PFSK-1 (cell line): ENCODE measurements around the gene SCTR.

Experiments used
- FOXP2 ChIP-seq: optimal IDR thresholded peaks from 2 replicates; pipeline ENCODE3; 2011; ENCODE audit warnings: borderline replicate concordance, control low read depth, inconsistent platforms; ENCODE audit not compliant: insufficient read depth; ENCODE audit errors: extremely low read length, extremely low read depth
- POLR2AphosphoS5 ChIP-seq: IDR thresholded peaks from 2 replicates; pipeline ENCODE4 v1.6.1; 2012; ENCODE audit warnings: low read depth, mild to moderate bottlenecking, control low read depth, low read length, moderate library complexity
- SIN3A ChIP-seq: IDR thresholded peaks from 2 replicates; pipeline ENCODE4 v1.6.1; 2012; ENCODE audit warnings: mild to moderate bottlenecking, low read length, moderate library complexity, borderline replicate concordance; ENCODE audit not compliant: insufficient read depth
- TAF1 ChIP-seq: IDR thresholded peaks from 2 replicates; pipeline ENCODE4 v1.6.1; 2012; ENCODE audit warnings: low read length, control low read depth, borderline replicate concordance; ENCODE audit not compliant: insufficient read depth
- TF ChIP-seq, protein P1 (sequence below), 2 experiments: IDR thresholded peaks; 2 replicates each; pipeline versions ENCODE4 v1.6.1 to v1.8.0; 2011 to 2012; ENCODE audit warnings: low read depth in 2 of 2, low read length in 2 of 2, control low read depth in 1 of 2, inconsistent platforms in 1 of 2, mild to moderate bottlenecking in 1 of 2, moderate library complexity in 1 of 2; ENCODE audit not compliant: insufficient read depth in 1 of 2

DNA sequence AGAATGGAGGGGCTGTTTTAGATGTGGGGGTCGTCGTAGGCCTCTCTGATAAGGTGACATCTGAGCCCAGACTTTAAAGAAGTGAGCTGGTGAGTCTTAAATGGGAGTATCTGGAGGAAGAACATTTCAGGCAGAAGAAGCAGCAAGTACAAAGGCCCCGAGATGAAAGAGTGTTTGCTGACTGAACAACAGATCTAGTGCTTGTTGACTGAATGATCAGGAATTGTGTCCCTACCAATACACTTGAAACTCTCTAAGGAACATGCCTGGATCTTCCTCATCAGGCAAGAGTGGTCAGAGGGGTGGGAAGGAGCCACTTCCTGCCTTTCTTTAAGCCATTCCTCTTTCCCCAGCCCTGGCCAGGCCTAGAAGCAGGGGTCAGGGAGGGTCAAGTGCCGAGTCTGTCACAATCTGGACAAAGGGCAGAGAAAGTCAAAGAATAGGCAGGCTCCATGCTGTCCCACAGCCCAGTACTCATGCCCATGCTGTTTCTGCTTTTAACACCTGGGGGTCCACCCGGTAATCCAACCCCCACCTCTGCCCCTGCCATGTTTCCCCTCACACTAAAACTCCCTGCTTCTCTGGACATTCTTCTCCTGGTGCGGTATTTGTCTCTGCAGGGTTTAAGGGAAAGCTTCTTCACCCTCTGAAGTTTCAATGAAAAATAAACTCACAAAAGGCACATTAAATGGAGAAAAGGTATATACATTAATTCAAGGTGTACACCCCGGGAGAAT, 95.6 kb downstream of the SCTR start:
- TF ChIP-seq POLR2AphosphoS5, result no peak
- TF ChIP-seq, protein P1, sequence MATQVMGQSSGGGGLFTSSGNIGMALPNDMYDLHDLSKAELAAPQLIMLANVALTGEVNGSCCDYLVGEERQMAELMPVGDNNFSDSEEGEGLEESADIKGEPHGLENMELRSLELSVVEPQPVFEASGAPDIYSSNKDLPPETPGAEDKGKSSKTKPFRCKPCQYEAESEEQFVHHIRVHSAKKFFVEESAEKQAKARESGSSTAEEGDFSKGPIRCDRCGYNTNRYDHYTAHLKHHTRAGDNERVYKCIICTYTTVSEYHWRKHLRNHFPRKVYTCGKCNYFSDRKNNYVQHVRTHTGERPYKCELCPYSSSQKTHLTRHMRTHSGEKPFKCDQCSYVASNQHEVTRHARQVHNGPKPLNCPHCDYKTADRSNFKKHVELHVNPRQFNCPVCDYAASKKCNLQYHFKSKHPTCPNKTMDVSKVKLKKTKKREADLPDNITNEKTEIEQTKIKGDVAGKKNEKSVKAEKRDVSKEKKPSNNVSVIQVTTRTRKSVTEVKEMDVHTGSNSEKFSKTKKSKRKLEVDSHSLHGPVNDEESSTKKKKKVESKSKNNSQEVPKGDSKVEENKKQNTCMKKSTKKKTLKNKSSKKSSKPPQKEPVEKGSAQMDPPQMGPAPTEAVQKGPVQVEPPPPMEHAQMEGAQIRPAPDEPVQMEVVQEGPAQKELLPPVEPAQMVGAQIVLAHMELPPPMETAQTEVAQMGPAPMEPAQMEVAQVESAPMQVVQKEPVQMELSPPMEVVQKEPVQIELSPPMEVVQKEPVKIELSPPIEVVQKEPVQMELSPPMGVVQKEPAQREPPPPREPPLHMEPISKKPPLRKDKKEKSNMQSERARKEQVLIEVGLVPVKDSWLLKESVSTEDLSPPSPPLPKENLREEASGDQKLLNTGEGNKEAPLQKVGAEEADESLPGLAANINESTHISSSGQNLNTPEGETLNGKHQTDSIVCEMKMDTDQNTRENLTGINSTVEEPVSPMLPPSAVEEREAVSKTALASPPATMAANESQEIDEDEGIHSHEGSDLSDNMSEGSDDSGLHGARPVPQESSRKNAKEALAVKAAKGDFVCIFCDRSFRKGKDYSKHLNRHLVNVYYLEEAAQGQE (IDR thresholded peaks at IDR 0.05; ENCODE audit: insufficient read depth in 1 of 2, low read depth in 2 of 2, low read length in 2 of 2), result no peak
- no peak for TF ChIP-seq TAF1
- TF ChIP-seq SIN3A, result no peak
- no peak for TF ChIP-seq FOXP2
